ENCODE measurements around the gene PLXNA4. TPM values are rescaled to one million over a fixed set of nuclear protein-coding genes. Genes with fewer than 3 reads are reported as not detected.

Gene PLXNA4
- total and polyA plus RNA-seq, 2 experiments from 2014 or later = 1.9 to 4.8 TPM

- WGBS (ENCODE audit: low lambda C conversion rate, missing lambda C conversion rate) = no CpG with 5 or more reads among the region's 1 CpG
- no peak for DNase-seq (ENCODE audit: low spot score)
- no peaks in the 10 kb centered on the region for H3K79me2 ChIP-seq
- no peaks in the 10 kb centered on the region for H3K36me3 ChIP-seq (replicated peaks; ENCODE audit: insufficient read depth, low read depth)
- no peak overlapping the region for H2AFZ ChIP-seq
- no peaks in the 10 kb centered on the region for H3K9me3 ChIP-seq (ENCODE audit: low read depth)
- no peak overlapping the region for H3K4me2 ChIP-seq
- H3K27me3 ChIP-seq = peaks cover 52% of the 10 kb centered on the region
- TF ChIP-seq, protein P1, sequence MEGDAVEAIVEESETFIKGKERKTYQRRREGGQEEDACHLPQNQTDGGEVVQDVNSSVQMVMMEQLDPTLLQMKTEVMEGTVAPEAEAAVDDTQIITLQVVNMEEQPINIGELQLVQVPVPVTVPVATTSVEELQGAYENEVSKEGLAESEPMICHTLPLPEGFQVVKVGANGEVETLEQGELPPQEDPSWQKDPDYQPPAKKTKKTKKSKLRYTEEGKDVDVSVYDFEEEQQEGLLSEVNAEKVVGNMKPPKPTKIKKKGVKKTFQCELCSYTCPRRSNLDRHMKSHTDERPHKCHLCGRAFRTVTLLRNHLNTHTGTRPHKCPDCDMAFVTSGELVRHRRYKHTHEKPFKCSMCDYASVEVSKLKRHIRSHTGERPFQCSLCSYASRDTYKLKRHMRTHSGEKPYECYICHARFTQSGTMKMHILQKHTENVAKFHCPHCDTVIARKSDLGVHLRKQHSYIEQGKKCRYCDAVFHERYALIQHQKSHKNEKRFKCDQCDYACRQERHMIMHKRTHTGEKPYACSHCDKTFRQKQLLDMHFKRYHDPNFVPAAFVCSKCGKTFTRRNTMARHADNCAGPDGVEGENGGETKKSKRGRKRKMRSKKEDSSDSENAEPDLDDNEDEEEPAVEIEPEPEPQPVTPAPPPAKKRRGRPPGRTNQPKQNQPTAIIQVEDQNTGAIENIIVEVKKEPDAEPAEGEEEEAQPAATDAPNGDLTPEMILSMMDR (IDR thresholded peaks at IDR 0.05; ENCODE audit: poor library complexity) = no peak
- no peak for TF ChIP-seq EZH2phosphoT487 (IDR thresholded peaks at IDR 0.05; ENCODE audit: low read depth, severe bottlenecking, unreplicated experiment)
- TF ChIP-seq EZH2 (IDR thresholded peaks at IDR 0.05; ENCODE audit: borderline replicate concordance) = no peak
- no peaks in the 10 kb centered on the region for H3K9me2 ChIP-seq (replicated peaks; ENCODE audit: insufficient read depth)
- H4K20me1 ChIP-seq (ENCODE audit: insufficient read depth, poor library complexity, severe bottlenecking) = no peaks in the 10 kb centered on the region
- H3K4me1 ChIP-seq (ENCODE audit: insufficient read depth) = no peaks in the 10 kb centered on the region
- H3K4me3 ChIP-seq = no peak overlapping the region
- no peak overlapping the region for H3K27ac ChIP-seq
These were observed 13.6 kb downstream of the PLXNA4 start for GRCh38 chr7:132562690-132563089.

DNA sequence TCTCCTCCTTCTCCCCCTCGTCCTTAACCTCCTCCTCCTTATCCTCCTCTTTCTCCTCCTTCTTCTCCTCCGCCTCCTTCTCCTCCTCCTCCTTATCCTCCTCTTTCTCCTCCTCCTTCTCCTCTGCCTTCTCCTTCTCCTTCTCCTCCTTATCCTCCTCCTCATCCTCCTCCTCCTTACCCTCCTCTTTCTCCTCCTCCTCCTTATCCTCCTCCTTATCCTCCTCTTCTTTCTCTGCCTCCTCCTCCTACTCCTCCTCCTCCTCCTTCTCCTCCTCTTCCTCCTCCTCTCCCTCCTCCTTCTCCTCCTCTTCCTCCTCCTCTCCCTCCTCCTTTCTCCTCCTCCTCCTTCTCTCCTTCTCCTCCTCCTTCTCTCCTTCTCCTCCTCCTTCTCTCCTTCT, 14.5 kb downstream of the PLXNA4 start:
- DNase-seq (ENCODE audit: low spot score) = no peak
- Histone ChIP-seq H3K27me3 (peaks cover 43% of the 10 kb centered on the region), H4K20me1 (ENCODE audit: insufficient read depth, poor library complexity, severe bottlenecking) (no peaks in the 10 kb centered on the region), H2AFZ (no peak overlapping the region), H3K4me1 (ENCODE audit: insufficient read depth) (no peaks in the 10 kb centered on the region), H3K4me2 (no peak overlapping the region), H3K27ac (no peak overlapping the region), H3K9me2 (replicated peaks; ENCODE audit: insufficient read depth) (no peaks in the 10 kb centered on the region), H3K36me3 (replicated peaks; ENCODE audit: insufficient read depth, low read depth) (no peaks in the 10 kb centered on the region), H3K9me3 (ENCODE audit: low read depth) (no peaks in the 10 kb centered on the region), H3K4me3 (no peak overlapping the region), H3K79me2 (no peaks in the 10 kb centered on the region)
- TF ChIP-seq EZH2phosphoT487 (IDR thresholded peaks at IDR 0.05; ENCODE audit: low read depth, severe bottlenecking, unreplicated experiment) (no peak), EZH2 (IDR thresholded peaks at IDR 0.05; ENCODE audit: borderline replicate concordance) (no peak)
- TF ChIP-seq, protein P1 (IDR thresholded peaks at IDR 0.05; ENCODE audit: poor library complexity) = no peak
- 53% methylated on average over 2 of the region's 2 CpGs for WGBS (ENCODE audit: low lambda C conversion rate, missing lambda C conversion rate)

DNA sequence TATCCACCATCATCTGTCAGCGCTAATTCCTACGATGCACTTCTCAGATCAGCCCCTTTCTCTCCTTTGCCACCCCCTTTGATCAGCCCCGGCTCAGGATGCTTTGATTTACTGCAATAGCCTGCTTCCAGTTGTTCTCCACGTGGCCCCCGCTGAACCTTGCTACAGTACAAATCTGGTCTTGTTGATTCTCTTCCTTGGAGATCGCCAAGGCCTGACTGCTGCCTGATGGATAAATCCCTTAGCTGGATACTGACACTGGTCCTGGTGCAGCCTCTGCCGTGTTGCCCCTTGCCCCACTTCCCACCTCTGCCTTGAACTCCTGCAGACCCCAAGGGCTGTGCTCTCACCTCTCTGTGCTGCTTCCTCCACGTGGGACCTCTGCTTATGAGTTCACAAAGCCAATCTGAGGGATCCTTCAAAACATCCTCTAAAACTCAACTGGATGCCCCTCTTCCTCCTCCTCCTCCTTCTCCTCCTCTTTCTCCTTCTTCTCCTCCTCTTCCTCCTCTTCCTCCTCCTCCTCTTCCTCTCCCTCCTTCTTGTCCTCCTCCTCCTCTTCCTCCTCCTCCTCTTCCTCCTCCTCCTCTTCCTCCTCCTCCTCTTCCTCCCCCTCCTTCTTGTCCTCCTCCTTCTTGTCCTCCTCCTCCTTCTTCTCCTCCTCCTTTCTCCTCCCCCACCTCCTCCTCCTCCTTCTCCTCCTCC, 15.3 kb downstream of the PLXNA4 start:
- DNase-seq (ENCODE audit: low spot score) = no peak
- TF ChIP-seq, protein P1 (IDR thresholded peaks at IDR 0.05; ENCODE audit: poor library complexity) = no peak
- TF ChIP-seq EZH2phosphoT487 (IDR thresholded peaks at IDR 0.05; ENCODE audit: low read depth, severe bottlenecking, unreplicated experiment) = no peak
- TF ChIP-seq EZH2 (IDR thresholded peaks at IDR 0.05; ENCODE audit: borderline replicate concordance) = no peak
- Histone ChIP-seq H3K27ac (no peak overlapping the region), H4K20me1 (ENCODE audit: insufficient read depth, poor library complexity, severe bottlenecking) (no peaks in the 10 kb centered on the region), H3K9me2 (replicated peaks; ENCODE audit: insufficient read depth) (no peaks in the 10 kb centered on the region), H3K36me3 (replicated peaks; ENCODE audit: insufficient read depth, low read depth) (no peaks in the 10 kb centered on the region), H3K9me3 (ENCODE audit: low read depth) (no peaks in the 10 kb centered on the region), H3K4me1 (ENCODE audit: insufficient read depth) (no peaks in the 10 kb centered on the region), H3K79me2 (no peaks in the 10 kb centered on the region), H3K4me2 (no peak overlapping the region), H2AFZ (no peak overlapping the region), H3K27me3 (peaks cover 35% of the 10 kb centered on the region), H3K4me3 (no peak overlapping the region)
- WGBS (ENCODE audit: low lambda C conversion rate, missing lambda C conversion rate) = 83% methylated on average over 8 of the region's 8 CpGs

All from hepatocyte (in vitro differentiated cells).